ENCODE measurements around the gene XRCC6.
"Not testable (repeated sequence)": the region's sequence is repeated elsewhere in the genome, so short reads cannot be mapped to it uniquely, and the experiment has no call there.

The XRCC6 gene

DNA sequence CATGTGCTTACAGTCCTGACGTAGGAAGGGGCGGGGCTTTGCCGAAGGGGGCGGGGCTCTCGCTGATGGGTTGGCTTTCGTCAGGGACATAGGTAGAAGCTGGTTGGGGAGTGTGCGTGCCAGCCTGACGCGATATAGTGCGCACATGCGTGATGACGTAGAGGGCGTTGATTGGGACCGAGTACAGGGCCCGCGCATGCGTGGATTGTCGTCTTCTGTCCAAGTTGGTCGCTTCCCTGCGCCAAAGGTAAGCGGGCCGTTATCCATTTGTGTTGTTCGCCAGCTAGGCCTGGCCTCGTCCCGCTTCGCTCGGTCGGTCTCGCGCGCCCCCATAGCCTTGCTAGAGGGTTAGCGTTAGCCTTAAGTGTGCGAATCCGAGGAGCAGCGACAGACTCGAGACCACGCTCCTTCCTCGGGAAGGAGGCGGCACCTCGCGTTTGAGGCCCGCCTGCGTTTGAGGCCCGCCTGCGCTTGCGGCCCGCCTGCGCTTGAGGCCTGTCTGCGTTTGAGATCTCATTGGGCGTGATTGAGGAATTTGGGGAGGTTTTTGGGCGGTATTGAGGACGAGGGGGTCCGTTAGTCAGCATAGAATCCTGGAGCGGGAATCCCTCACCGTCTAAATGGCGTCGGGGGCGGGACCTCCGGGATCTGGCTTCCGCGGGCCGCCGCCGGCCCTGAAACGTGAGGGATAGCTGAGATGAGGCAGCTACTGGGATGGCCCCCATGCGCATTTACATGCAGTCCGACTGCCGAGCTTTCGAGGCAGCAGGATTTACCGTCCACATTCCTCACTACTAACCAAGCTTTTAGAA lies at the start of gene XRCC6:
TSS of gene XRCC6 (plus strand) at position 197 of the 812 bp plus-strand sequence. CDS start 710 bp downstream, outside the sequence.
- DNase-seq: peak; percentile 100

GRCh38 chr22:41571786-41572185 lies 49.3 kb upstream of the XRCC6 start:
- no peak for DNase-seq

DNA sequence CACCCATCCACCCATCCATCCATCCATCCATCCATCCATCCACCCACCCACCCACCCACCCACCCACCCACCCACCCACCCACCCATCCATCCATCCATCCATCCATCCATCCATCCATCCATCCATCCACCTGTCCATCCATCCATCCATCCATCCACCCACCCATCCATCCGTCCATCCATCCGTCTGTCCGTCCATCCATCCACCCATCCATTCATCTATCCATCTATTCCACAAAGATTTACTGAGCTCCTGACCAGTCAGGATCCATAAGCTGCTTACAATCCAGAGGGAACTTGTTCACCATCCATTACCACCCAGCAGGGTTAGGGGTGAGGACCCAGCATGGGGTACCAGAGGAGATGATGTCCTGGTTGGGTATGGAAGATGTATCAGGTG lies 48.8 kb upstream of the XRCC6 start:
- DNase-seq: not testable (repeated sequence)

DNA sequence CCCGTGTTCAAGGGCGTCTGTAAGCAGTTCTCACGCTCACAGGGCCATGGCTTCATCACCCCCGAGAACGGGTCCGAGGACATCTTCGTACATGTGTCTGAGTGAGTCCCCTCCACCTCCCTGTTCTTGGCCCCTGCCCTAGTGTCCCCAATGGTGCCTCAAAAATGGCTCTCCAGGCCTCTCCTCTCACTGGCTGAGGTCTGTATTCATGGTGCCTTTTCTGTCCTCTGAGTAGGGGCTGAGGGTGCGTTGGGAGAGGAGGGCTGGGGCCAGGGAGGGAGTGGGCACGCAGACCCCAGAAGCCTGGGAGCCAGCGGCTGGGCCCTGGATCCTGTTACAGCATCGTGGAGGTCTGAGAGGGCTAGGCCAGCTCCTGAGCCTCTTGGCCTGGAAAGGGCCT lies 47.4 kb upstream of the XRCC6 start:
- no peak for DNase-seq

DNA sequence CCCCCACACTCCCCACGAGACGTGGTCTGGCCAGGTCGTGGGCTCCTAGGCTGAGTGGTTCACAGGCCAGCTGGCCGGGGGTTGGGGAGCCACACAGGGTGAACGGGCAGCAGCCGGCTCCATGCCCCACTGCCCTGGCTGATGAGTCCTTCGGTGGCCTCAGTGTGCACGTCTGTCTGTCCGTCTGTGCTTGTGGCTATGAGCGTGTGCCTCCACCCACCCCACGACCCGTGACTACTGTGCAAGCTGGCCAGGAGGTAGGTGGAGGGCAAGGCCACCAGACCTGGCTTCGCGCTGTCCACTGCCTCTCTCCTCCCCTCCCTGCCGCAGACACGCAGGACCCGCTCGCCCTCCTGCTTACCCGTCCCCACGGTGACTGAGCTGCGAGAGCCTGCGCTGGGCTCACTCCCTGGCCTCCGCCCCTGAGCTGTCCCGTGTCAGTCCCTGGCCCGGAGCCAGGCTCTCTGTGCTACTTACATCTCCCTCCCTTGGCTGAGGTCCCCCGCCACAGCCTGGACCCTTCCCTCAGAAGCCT lies 46.2 kb upstream of the XRCC6 start:
- DNase-seq: no peak

- no peak for DNase-seq
These were observed 45.6 kb upstream of the XRCC6 start for GRCh38 chr22:41575533-41575932.

GRCh38 chr22:41576877-41577276 lies 44.2 kb upstream of the XRCC6 start:
- peak; percentile 42 for DNase-seq

DNA sequence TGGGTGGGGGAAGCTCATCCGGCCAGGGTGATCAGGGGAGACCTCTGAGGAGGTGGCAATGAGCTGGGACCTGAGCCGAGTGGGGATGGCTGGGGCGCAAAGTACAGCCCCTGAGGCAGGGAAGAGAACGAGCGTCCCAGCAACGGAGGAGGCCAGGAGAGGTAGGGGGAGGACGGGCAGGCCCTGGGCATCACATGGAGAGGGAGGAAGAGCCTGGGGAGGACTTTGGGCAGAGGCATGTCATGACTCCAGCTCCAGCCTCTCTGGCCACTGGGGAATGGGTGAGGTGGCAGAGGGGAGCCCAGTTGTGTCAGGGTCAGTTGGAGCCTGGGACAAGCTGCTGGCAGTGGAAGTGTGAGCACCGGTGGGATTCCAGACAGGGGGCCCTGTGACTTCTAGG lies 43.0 kb upstream of the XRCC6 start:
- DNase-seq: no peak

DNA sequence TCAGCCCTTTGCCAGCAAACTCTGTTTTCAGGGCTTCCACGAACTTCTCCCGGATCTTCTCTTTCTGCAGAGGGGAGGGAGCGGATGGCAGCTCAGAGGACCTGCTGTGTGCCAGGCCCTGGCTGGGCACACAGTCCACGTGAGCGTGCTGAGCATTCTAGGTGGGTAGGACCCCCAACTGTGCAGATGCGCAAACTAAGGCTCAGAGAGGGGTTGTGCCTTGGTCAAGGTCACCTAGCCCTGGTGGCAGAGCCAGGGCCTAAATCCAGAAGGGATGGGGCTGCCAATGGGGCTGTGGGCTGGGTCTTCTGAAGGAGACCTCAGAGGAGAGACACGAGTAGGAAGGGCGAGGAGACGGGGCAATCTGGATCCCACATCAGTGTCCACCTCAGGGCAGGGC lies 42.3 kb upstream of the XRCC6 start:
- DNase-seq: no peak

DNA sequence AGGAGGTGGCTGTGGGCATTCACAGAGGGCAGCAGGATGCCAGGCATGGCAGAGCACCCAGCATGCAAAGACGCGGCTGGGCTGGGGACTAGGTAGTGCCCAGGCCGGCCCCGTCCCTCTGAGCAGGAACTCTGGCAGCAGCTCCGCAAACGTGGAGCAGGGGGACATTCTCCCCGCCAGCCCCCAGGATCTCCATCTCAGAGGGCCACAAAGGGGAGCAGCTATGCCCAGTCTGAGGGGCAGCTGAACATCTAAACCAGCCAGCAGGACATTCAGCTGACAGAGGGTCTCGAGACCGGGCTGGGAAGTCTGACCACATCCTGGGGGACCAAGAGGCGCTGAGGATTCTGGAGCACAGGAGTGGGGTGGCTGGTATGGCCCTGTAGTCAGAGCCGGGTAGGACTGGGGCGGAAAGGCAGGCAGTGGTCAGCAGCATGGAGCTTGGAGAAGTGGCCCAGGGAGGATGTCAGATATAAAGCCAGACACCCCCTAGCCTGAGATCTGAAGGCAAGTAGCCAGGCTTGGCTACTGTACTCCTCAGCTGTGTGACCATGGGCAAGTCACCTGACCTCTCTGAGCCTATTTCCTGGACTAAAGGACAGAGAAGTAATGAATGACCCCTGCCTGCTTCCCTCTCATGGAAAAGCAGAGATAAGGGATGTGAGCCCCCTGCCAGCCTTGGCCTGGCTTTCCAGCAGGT lies 41.6 kb upstream of the XRCC6 start:
- DNase-seq: no peak

GRCh38 chr22:41579997-41580355 lies 41.1 kb upstream of the XRCC6 start:
- no peak for DNase-seq

DNA sequence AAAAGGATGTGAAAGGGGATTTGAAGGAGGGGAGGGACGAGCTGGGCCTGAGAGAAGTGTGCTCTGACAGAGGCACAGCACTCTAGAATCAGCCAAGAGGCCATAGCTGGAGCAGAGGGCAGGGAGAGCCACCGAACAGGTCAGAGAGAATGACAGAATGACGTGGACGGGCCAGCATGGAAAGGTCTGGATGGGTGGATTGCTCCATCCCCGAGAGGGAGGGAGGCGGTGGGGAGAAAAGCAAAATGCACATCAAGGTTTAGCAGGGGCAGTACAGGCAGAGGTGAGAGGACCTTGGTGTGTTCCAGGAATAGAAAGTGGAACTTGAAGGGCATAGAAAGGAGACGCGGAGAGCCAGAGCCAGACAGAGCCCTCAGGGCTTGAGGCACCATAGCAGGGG lies 38.4 kb upstream of the XRCC6 start:
- no peak for DNase-seq

DNA sequence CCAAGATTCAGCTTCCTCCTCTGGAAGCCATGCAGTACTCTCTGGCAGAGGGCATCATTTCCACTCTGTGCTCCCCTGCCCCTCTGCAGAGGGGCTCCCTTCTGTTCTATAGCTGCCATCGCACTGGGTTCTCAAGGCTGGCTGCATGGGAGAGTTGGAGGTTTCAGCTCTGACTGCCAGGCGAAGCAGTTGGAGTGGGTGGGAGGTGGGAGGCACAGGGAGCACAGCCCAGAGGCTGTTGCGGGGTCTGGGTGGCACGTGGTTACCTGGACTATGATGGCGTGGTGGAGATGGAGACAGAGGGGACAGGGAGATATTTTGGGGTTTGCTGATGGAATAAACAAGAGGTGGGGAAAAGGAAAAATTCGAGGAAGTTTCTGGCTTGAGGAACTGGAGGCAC lies 36.2 kb upstream of the XRCC6 start:
- no peak for DNase-seq

- no peak for DNase-seq
These were observed 35.2 kb upstream of the XRCC6 start for GRCh38 chr22:41585898-41586297.

GRCh38 chr22:41587347-41587723 lies 33.8 kb upstream of the XRCC6 start:
- DNase-seq: no peak

DNA sequence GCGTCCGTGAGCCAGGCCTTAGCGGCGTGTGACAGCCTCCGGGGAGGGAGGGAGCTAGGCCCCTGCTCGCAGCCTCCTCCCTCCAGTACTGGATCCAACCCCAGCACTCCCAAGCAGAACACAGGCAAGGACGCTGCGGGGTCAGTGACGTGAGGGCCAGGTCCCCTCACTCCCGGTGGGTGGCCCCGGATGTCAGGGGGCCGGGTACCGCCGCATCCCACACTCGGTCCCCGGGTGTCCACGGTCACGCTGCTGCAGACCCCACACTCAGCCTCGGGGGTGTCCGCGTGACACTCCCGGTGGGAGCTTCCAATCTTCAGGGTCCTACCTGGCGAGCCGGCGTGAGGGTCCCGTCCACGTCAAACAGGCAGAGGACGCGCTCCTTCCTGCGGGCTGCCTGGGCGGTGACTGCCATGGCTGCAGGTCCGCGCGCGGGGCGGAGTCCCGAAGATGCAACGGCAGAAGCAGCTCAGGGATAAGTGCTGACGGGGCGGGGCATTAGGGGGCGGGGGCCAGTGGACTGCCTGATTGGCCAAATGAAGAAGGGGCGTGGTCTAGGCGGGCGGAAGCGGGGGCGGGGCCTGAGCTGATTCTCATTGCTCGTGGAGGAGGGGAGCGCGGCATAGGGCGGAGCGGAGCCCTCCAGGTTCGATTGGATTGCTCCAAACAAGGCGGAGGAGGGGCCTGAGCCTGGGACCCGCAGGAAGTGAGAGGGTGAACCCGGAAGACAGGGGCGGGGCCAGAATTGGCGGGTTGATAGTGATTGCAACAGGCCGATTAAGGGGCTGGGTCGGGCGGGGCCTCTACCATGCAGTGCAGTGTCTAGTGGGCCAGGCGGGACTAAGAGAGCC lies 31.5 kb upstream of the XRCC6 start, which contains the start of gene PMM1:
TSS of gene PMM1 (minus strand) at position 450 of the 851 bp plus-strand sequence. CDS start at position 415, 35 bp downstream.
- peak; percentile 100 for DNase-seq

- not testable (repeated sequence) for DNase-seq
These were observed 27.6 kb upstream of the XRCC6 start for GRCh38 chr22:41593336-41593960.

DNA sequence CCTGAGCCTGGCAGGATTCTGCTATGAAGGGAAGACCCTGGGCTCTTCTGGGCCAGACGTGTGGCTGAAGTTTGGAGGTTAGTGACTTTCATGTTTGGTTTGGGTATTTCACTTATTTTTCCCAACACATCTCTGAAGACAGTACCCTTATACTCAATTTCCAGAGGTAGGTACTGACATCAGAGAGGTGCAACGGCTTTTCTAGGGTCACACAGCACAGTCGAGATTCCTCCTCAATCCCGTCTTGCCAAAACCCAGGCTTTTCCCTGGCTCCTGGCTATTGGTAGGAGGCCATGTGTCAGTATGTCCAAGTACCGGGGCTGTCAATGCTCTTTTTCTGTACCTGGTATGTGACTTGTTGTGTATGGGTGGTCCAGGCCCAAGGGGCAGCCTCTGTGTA lies 25.4 kb upstream of the XRCC6 start:
- no peak for DNase-seq

DNA sequence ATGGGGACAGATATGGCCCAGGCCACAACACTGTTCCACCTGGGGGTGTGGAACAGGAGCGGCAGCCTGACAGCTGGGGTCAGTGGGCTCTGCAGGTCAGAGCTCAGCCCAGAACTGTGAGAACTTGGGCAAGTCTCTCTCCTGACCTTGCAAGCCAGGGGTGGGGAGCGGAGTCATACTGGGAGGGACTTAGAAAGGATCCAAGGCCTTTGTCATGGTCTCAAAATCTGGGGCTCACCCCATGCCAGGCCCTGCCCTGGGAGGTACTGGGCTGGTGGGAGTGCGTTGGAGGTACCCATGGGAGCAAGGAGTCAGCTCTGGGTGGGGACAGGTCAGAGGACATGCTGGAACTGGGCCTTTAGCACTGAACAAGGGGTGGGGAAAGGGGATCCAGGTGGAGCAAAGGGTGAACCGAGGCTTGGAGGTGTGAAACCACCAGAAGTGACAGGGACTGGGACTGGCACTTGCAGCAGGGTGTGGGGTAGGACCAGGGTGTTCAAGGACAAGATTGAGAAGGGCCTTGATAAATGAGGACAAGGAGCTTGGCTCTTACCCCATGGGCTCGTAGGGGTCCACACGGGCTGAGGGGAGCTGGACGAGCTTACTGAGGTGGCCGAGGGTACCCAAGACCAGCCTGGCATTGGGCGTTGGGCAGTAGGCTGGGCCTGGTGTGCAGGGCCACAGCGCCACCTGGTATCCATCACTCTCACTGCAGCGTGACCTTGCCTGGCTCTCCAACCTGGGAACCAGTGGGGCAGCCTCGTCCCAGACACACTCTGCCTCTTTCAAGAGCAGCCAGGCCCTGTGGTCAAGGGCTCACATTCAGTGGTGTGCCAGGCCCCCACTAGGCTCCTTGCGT lies 24.1 kb upstream of the XRCC6 start:
- peak; percentile 54 for DNase-seq

- DNase-seq: no peak
These were observed 23.5 kb upstream of the XRCC6 start for GRCh38 chr22:41597635-41597953.

- DNase-seq: no peak
These were observed 23.0 kb upstream of the XRCC6 start for GRCh38 chr22:41598081-41598480.
